Neutrophil (primary cell): ENCODE data around the gene C2CD2.

Experiments
- H3K27ac ChIP-seq: fragments of 200-600 bp; sonication (generic); 2 replicates; pipeline ENCODE4 v1.5.1; 2016; ENCODE audit warnings: mild to moderate bottlenecking, moderate library complexity
- H3K27me3 ChIP-seq: fragments of 200-600 bp; sonication (generic); 2 replicates; pipeline ENCODE4 v1.6.0; 2016; ENCODE audit warnings: mild to moderate bottlenecking
- H3K36me3 ChIP-seq: fragments of 200-600 bp; sonication (generic); 2 replicates; pipeline ENCODE4 v1.5.1; 2017
- H3K4me1 ChIP-seq, 2 experiments: fragments of 200-600 bp in 1 of 2; sonication (generic) in 1 of 2; 1 replicate in 1 of 2; 2 replicates in 1 of 2; pipeline versions ENCODE4 v1.5.1 to v1.6.1; 2013 to 2016; ENCODE audit warnings: low read depth in 1 of 2, low read length in 1 of 2, mild to moderate bottlenecking in 1 of 2, moderate library complexity in 1 of 2; ENCODE audit not compliant: control insufficient read depth in 1 of 2, insufficient read depth in 1 of 2
- H3K4me3 ChIP-seq, 2 experiments: fragments of 200-600 bp in 1 of 2; sonication (generic) in 1 of 2; 1 replicate in 1 of 2; 2 replicates in 1 of 2; pipeline ENCODE4 v1.5.1; 2013 to 2016; ENCODE audit warnings: low read depth in 1 of 2, low read length in 1 of 2, mild to moderate bottlenecking in 1 of 2, moderate library complexity in 1 of 2
- H3K9me3 ChIP-seq: fragments of 200-600 bp; sonication (generic); 2 replicates; pipeline ENCODE4 v1.5.1; 2016
- CTCF ChIP-seq: fragments of 200-600 bp; sonication (generic); IDR thresholded peaks from 2 replicates; pipeline ENCODE4 v1.5.1; 2016; ENCODE audit warnings: antibody characterized with exemption

C2CD2 gene

GRCh38 chr21:41848958-41849580 is 104.7 kb downstream of the C2CD2 start:
- Histone ChIP-seq H3K4me1 (no peaks in the 10 kb centered on the region), H3K9me3 (no peaks in the 10 kb centered on the region), H3K27me3 (no peaks in the 10 kb centered on the region), H3K27ac (no peak overlapping the region), H3K36me3 (peaks cover 13% of the 10 kb centered on the region), H3K4me3 (no peak overlapping the region)
- no peak for TF ChIP-seq CTCF

GRCh38 chr21:41848533-41848932 is 105.3 kb downstream of the C2CD2 start:
- peaks cover 8% of the 10 kb centered on the region for H3K36me3 ChIP-seq
- TF ChIP-seq CTCF, result no peak
- H3K4me1 ChIP-seq, result no peaks in the 10 kb centered on the region
- H3K4me3 ChIP-seq, result no peak overlapping the region
- no peaks in the 10 kb centered on the region for H3K27me3 ChIP-seq
- H3K9me3 ChIP-seq, result no peaks in the 10 kb centered on the region
- no peak overlapping the region for H3K27ac ChIP-seq

GRCh38 chr21:41847066-41847804 is 106.6 kb downstream of the C2CD2 start:
- Histone ChIP-seq H3K27me3 (no peaks in the 10 kb centered on the region), H3K4me3 (no peak overlapping the region), H3K27ac (no peak overlapping the region), H3K9me3 (no peaks in the 10 kb centered on the region), H3K4me1 (no peaks in the 10 kb centered on the region), H3K36me3 (peaks cover 6% of the 10 kb centered on the region)
- TF ChIP-seq CTCF, result no peak

GRCh38 chr21:41846536-41846935 is 107.3 kb downstream of the C2CD2 start:
- TF ChIP-seq CTCF, result no peak
- H3K9me3 ChIP-seq, result no peaks in the 10 kb centered on the region
- peaks cover 6% of the 10 kb centered on the region for H3K36me3 ChIP-seq
- H3K4me1 ChIP-seq, result no peaks in the 10 kb centered on the region
- H3K27ac ChIP-seq, result no peak overlapping the region
- no peaks in the 10 kb centered on the region for H3K27me3 ChIP-seq
- no peak overlapping the region for H3K4me3 ChIP-seq

GRCh38 chr21:41846033-41846317 is 107.8 kb downstream of the C2CD2 start:
- no peaks in the 10 kb centered on the region for H3K27me3 ChIP-seq
- H3K27ac ChIP-seq, result no peak overlapping the region
- no peak for TF ChIP-seq CTCF
- no peaks in the 10 kb centered on the region for H3K4me1 ChIP-seq
- no peaks in the 10 kb centered on the region for H3K9me3 ChIP-seq
- peaks cover 1% of the 10 kb centered on the region for H3K36me3 ChIP-seq
- H3K4me3 ChIP-seq, result no peak overlapping the region
